ENCODE results near the gene TMEM52. TPM values are rescaled to one million over a fixed set of nuclear protein-coding genes. Genes with fewer than 3 reads are reported as not detected.

Gene TMEM52
- total RNA-seq, 1 donor from 2014 or later, result 0.92 TPM

DNA sequence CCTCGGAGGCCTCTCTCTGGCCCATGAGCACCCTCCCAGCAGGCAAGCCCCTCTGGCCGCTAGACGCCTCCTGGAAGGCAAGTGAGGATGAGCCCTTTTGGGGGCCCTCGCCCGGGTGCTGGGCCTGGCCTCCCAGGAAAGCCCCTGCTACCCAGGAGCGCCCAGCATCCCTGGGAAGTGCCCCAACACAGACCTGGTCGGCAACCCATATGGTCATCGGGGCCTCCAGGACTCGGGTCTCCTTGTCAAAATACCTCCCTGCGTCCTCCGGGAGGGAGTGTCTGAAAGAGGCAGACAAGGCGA lies 21.0 kb upstream of the TMEM52 start:
- TF ChIP-seq, protein P1, sequence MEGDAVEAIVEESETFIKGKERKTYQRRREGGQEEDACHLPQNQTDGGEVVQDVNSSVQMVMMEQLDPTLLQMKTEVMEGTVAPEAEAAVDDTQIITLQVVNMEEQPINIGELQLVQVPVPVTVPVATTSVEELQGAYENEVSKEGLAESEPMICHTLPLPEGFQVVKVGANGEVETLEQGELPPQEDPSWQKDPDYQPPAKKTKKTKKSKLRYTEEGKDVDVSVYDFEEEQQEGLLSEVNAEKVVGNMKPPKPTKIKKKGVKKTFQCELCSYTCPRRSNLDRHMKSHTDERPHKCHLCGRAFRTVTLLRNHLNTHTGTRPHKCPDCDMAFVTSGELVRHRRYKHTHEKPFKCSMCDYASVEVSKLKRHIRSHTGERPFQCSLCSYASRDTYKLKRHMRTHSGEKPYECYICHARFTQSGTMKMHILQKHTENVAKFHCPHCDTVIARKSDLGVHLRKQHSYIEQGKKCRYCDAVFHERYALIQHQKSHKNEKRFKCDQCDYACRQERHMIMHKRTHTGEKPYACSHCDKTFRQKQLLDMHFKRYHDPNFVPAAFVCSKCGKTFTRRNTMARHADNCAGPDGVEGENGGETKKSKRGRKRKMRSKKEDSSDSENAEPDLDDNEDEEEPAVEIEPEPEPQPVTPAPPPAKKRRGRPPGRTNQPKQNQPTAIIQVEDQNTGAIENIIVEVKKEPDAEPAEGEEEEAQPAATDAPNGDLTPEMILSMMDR (IDR thresholded peaks at IDR 0.05; ENCODE audit: insufficient read depth, low read length, poor library complexity, severe bottlenecking), result no peak
- Histone ChIP-seq H3K36me3 (ENCODE audit: control insufficient read depth, insufficient read depth, low read length) (no peaks in the 10 kb centered on the region), H3K27me3 (ENCODE audit: control insufficient read depth, insufficient read depth, low read length) (peaks cover 21% of the 10 kb centered on the region), H3K4me3 (ENCODE audit: low read depth, low read length) (no peak overlapping the region)
- no peak for DNase-seq (ENCODE audit: low read depth)

DNA sequence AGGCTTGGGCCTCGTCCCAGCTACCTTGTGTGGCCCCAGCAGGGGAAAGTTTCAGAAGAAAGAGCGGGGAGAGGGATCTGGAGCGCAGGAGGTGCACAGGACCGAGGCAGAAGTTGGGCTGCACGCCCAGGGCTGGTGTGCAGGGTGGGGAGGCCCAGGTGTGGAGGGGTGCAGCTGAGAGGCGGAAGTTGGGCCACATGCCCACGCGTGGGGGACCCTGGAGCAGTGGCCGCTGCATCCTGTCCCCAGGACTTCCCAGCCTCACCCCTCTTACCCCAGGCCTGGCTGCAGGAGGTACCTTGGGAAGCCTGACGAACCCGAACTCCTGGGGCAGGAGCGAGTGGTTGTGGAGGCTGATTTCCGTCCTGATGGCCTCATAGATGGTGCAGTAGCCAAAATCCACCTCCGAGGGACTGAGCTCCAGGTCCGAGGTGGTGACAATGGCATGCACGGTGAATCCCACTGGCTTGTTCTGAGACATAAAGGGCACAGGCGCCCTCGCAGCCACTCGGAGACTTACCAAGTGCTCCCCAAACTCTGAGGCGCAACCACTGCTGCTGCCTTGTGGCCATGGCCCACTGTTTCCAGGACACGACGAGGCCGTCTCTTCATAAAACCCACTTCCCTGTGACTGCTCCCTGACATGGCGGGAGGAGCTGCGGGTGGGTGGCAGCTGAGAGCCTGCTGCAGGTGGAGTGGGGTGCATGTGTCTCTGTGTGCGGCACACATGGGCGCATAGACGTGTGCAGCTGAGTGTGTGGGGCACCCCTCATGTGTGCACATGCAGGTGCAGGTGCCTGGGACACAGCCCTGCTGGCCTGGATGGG lies 20.4 kb upstream of the TMEM52 start:
- Histone ChIP-seq H3K27me3 (ENCODE audit: control insufficient read depth, insufficient read depth, low read length) (peaks cover 21% of the 10 kb centered on the region), H3K36me3 (ENCODE audit: control insufficient read depth, insufficient read depth, low read length) (no peaks in the 10 kb centered on the region), H3K4me3 (ENCODE audit: low read depth, low read length) (no peak overlapping the region)
- TF ChIP-seq, protein P1 (IDR thresholded peaks at IDR 0.05; ENCODE audit: insufficient read depth, low read length, poor library complexity, severe bottlenecking), result no peak
- no peak for DNase-seq (ENCODE audit: low read depth)

- TF ChIP-seq, protein P1 (IDR thresholded peaks at IDR 0.05; ENCODE audit: insufficient read depth, low read length, poor library complexity, severe bottlenecking), result no peak
These were observed 19.7 kb upstream of the TMEM52 start for GRCh38 chr1:1938613-1939295.

GRCh38 chr1:1938276-1938573 lies 19.1 kb upstream of the TMEM52 start:
- TF ChIP-seq, protein P1 (IDR thresholded peaks at IDR 0.05; ENCODE audit: insufficient read depth, low read length, poor library complexity, severe bottlenecking), result no peak
- no peak for DNase-seq (ENCODE audit: low read depth)
- Histone ChIP-seq H3K36me3 (ENCODE audit: control insufficient read depth, insufficient read depth, low read length) (no peaks in the 10 kb centered on the region), H3K27me3 (ENCODE audit: control insufficient read depth, insufficient read depth, low read length) (peaks cover 21% of the 10 kb centered on the region), H3K4me3 (ENCODE audit: low read depth, low read length) (no peak overlapping the region)

More at GRCh38 chr1:1938613-1939295, 19.7 kb upstream of the TMEM52 start:
- DNase-seq (ENCODE audit: low read depth), result no peak
- no peak overlapping the region for H3K4me3 ChIP-seq (ENCODE audit: low read depth, low read length)
- peaks cover 21% of the 10 kb centered on the region for H3K27me3 ChIP-seq (ENCODE audit: control insufficient read depth, insufficient read depth, low read length)
- H3K36me3 ChIP-seq (ENCODE audit: control insufficient read depth, insufficient read depth, low read length), result no peaks in the 10 kb centered on the region

DNA sequence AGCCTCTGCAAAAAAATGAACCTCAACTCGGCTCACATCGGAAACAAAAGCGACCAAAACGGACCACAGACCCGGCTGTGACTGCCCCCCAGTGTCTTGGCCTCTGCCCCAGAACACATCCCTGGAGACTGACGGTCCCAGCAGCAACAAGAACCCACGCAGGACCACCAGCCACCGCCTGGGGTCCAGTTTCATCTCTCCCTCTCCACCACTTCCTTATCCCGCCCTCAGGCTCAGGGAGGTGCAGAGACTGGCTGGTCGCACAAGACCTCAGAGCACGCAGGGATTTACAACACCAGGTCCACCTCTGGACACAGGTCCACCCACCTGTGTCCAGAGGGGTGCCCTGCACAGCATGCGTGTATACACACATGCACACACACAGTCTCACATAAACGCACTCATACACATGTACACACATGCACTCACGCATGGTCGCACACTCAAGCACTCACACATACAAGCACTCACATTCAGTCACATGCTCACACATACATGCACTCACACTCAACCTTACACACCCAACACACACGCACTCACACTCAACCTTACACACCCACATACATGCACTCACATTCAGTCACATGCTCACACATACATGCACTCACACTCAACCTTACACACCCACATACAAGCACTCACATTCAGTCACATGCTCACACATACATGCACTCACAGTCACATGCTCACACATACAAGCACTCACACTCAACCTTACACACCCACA lies 18.6 kb upstream of the TMEM52 start:
- H3K27me3 ChIP-seq (ENCODE audit: control insufficient read depth, insufficient read depth, low read length), result peaks cover 21% of the 10 kb centered on the region
- TF ChIP-seq, protein P1 (IDR thresholded peaks at IDR 0.05; ENCODE audit: insufficient read depth, low read length, poor library complexity, severe bottlenecking), result no peak

More for the DNA sequence above, 18.6 kb upstream of the TMEM52 start:
- Histone ChIP-seq H3K4me3 (ENCODE audit: low read depth, low read length) (no peak overlapping the region), H3K36me3 (ENCODE audit: control insufficient read depth, insufficient read depth, low read length) (no peaks in the 10 kb centered on the region)
- DNase-seq (ENCODE audit: low read depth), result no peak

Data from kidney epithelial cell (primary cell).